C4-2B (cell line): ENCODE results near the gene FAM3B.

ENCODE experiments used
- H3K27ac ChIP-seq: fragments of 450-650 bp; 2 replicates; pipeline ENCODE4 v1.5.1; 2017
- CTCF ChIP-seq: fragments of 450-650 bp; conservative IDR thresholded peaks from 2 replicates; pipeline ENCODE4 v1.5.1; 2017; ENCODE audit warnings: mild to moderate bottlenecking
- ZFX ChIP-seq: fragments of 450-650 bp; IDR thresholded peaks from 2 replicates; pipeline ENCODE4 v1.6.1; 2017

FAM3B gene

GRCh38 chr21:41327753-41328152, 11.2 kb downstream of the FAM3B start:
- TF ChIP-seq ZFX (no peak), CTCF (no peak)
- no peak overlapping the region for H3K27ac ChIP-seq

GRCh38 chr21:41328660-41329607, 12.3 kb downstream of the FAM3B start:
- no peak overlapping the region for H3K27ac ChIP-seq
- TF ChIP-seq ZFX (no peak), CTCF (no peak)

GRCh38 chr21:41333752-41334151, 17.2 kb downstream of the FAM3B start:
- no peak overlapping the region for H3K27ac ChIP-seq
- TF ChIP-seq CTCF (no peak), ZFX (no peak)

GRCh38 chr21:41337515-41337914, 20.9 kb downstream of the FAM3B start:
- TF ChIP-seq ZFX (no peak), CTCF (no peak)

GRCh38 chr21:41338455-41338854, 21.9 kb downstream of the FAM3B start:
- TF ChIP-seq ZFX (no peak), CTCF (no peak)
- no peak overlapping the region for H3K27ac ChIP-seq

More at GRCh38 chr21:41337515-41337914, 20.9 kb downstream of the FAM3B start:
- H3K27ac ChIP-seq = no peak overlapping the region

- no peak overlapping the region for H3K27ac ChIP-seq
- TF ChIP-seq CTCF = no peak
- TF ChIP-seq ZFX = no peak
Measured at GRCh38 chr21:41342035-41342434, 25.4 kb downstream of the FAM3B start.

GRCh38 chr21:41344146-41344545, 27.5 kb downstream of the FAM3B start:
- no peak for TF ChIP-seq CTCF
- no peak for TF ChIP-seq ZFX
- no peak overlapping the region for H3K27ac ChIP-seq
